ENCODE measurements around the gene CDC20.

DNA sequence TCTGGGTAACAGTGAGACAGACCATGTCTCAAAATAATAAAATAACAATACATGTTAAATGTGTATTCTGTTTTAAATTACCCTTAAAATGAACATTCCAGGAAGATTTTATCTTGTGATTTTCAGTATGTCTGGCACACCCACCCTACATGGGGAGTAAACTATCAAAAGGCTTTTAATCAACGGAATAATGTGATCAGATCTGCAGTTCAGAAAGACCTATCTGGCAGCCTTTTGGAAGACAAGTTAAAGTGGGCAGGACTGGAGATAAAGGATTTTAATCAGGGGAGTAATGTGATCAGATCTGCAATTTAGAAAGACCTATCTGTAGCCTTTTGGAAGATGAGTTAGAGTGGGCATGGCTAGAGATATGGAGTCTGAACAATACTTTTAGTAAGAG lies 20.7 kb downstream of the CDC20 start:
- TF ChIP-seq, protein P1, sequence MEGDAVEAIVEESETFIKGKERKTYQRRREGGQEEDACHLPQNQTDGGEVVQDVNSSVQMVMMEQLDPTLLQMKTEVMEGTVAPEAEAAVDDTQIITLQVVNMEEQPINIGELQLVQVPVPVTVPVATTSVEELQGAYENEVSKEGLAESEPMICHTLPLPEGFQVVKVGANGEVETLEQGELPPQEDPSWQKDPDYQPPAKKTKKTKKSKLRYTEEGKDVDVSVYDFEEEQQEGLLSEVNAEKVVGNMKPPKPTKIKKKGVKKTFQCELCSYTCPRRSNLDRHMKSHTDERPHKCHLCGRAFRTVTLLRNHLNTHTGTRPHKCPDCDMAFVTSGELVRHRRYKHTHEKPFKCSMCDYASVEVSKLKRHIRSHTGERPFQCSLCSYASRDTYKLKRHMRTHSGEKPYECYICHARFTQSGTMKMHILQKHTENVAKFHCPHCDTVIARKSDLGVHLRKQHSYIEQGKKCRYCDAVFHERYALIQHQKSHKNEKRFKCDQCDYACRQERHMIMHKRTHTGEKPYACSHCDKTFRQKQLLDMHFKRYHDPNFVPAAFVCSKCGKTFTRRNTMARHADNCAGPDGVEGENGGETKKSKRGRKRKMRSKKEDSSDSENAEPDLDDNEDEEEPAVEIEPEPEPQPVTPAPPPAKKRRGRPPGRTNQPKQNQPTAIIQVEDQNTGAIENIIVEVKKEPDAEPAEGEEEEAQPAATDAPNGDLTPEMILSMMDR (IDR thresholded peaks at IDR 0.05), result no peak
- no peak for TF ChIP-seq EZH2 (IDR thresholded peaks at IDR 0.05; ENCODE audit: borderline replicate concordance, insufficient read depth, low read depth, low read length, poor library complexity, severe bottlenecking)
